B cell (primary cell): ENCODE measurements around the gene CREB5. TPM values are rescaled to one million over a fixed set of nuclear protein-coding genes. Genes with fewer than 3 reads are reported as not detected.

Experiments
- ATAC-seq: fragments of 200-7000 bp; cut with Tn5 transposase; one replicate; pipeline ENCODE4 v1.10.0; 2021; ENCODE audit warnings: low read depth, mild to moderate bottlenecking, moderate number of reproducible peaks, moderate library complexity
- CTCF ChIA-PET: fragments of 350-600 bp; sonication (Branson Sonifier 250); formaldehyde crosslinking; loops from one replicate; lab custom pipeline; 2021; ENCODE audit warnings: antibody characterized with exemption, inconsistent platforms; lab: Charles Lee
- POLR2A ChIA-PET: fragments of 350-600 bp; sonication (Branson Sonifier 250); formaldehyde crosslinking; loops from one replicate; lab custom pipeline; 2021; ENCODE audit warnings: antibody characterized with exemption; lab: Charles Lee
- DNase-seq: peaks from one replicate; pipeline ENCODE4 v3.0.0; 2013
- H2AFZ ChIP-seq: 2 replicates; pipeline ENCODE4 v1.6.1; 2012; ENCODE audit warnings: mild to moderate bottlenecking, low read depth, low read length; ENCODE audit not compliant: insufficient read depth, poor library complexity, severe bottlenecking
- H3K27ac ChIP-seq, 2 donors: 1 replicate in 1 of 2; 2 replicates in 1 of 2; pipeline ENCODE4 v1.5.1; 2012 to 2013; ENCODE audit warnings: low read length in 2 of 2, mild to moderate bottlenecking in 2 of 2, moderate library complexity in 1 of 2
- H3K27me3 ChIP-seq, 4 experiments: fragments of 200-600 bp in 1 of 4; sonication (generic) in 1 of 4; replicated peaks in 1 of 4; 1 replicate in 2 of 4; 2 replicates in 2 of 4; pipeline versions ENCODE4 v1.6.1 to v1.7.0; 2013 to 2016; ENCODE audit warnings: low read length in 3 of 4, mild to moderate bottlenecking in 2 of 4, mixed read lengths in 1 of 4, moderate library complexity in 1 of 4; ENCODE audit not compliant: insufficient read depth in 4 of 4, control insufficient read depth in 3 of 4; ENCODE audit errors: control extremely low read depth in 1 of 4
- H3K36me3 ChIP-seq, 2 experiments: replicated peaks in 1 of 2; 1 replicate in 1 of 2; 2 replicates in 1 of 2; pipeline versions ENCODE4 v1.6.1 to v1.7.1; 2013; ENCODE audit warnings: low read length in 1 of 2; ENCODE audit not compliant: insufficient read depth in 2 of 2, control insufficient read depth in 1 of 2; ENCODE audit errors: control extremely low read depth in 1 of 2, extremely low read depth in 1 of 2
- H3K4me1 ChIP-seq, 2 donors: fragments of 200-600 bp in 1 of 2; sonication (generic) in 1 of 2; 1 replicate in 1 of 2; 2 replicates in 1 of 2; pipeline versions ENCODE4 v1.5.1 to v1.6.1; 2013 to 2017; ENCODE audit warnings: low read length in 2 of 2; ENCODE audit not compliant: control insufficient read depth in 2 of 2, insufficient read depth in 2 of 2
- H3K4me2 ChIP-seq: replicated peaks from 2 replicates; pipeline ENCODE3; 2012; ENCODE audit warnings: mild to moderate bottlenecking, low read depth, low read length; ENCODE audit not compliant: poor library complexity, severe bottlenecking
- H3K4me3 ChIP-seq, 5 experiments: fragments of 200-600 bp in 1 of 5; sonication (generic) in 1 of 5; 1 replicate in 3 of 5; 2 replicates in 2 of 5; pipeline versions ENCODE4 v1.5.1 to v1.7.0; 2011 to 2016; ENCODE audit warnings: low read length in 4 of 5, mild to moderate bottlenecking in 4 of 5, low read depth in 2 of 5, control low read depth in 1 of 5, moderate library complexity in 1 of 5; ENCODE audit not compliant: insufficient read depth in 1 of 5; ENCODE audit errors: control extremely low read depth in 1 of 5, extremely low read depth in 1 of 5
- H3K79me2 ChIP-seq: fragments of 200-600 bp; sonication (generic); one replicate; pipeline ENCODE4 v1.6.0; 2016; ENCODE audit warnings: low read length; ENCODE audit not compliant: control insufficient read depth, insufficient read depth
- H3K9ac ChIP-seq: fragments of 200-600 bp; sonication (generic); 2 replicates; pipeline ENCODE4 v1.6.1; 2017; ENCODE audit warnings: mild to moderate bottlenecking, low read length, moderate library complexity
- H3K9me3 ChIP-seq, 3 donors: one replicate each; pipeline versions ENCODE4 v1.6.1 to v1.7.1; 2013; ENCODE audit warnings: low read length in 2 of 3; ENCODE audit not compliant: control insufficient read depth in 2 of 3, insufficient read depth in 1 of 3; ENCODE audit errors: control extremely low read depth in 1 of 3
- H4K20me1 ChIP-seq: 2 replicates; pipeline ENCODE4 v1.6.0; 2012; ENCODE audit warnings: mild to moderate bottlenecking, low read length; ENCODE audit not compliant: insufficient read depth, control insufficient read depth, poor library complexity, severe bottlenecking
- H3K27ac Mint-ChIP-seq: one replicate; pipeline ENCODE4 v1.8.0; 2021; ENCODE audit warnings: mixed read lengths
- H3K27me3 Mint-ChIP-seq: one replicate; pipeline ENCODE4 v1.8.0; 2021; ENCODE audit warnings: mixed read lengths
- H3K4me1 Mint-ChIP-seq: one replicate; pipeline ENCODE4 v1.8.0; 2021; ENCODE audit warnings: mixed read lengths
- H3K4me3 Mint-ChIP-seq: one replicate; pipeline ENCODE4 v1.8.0; 2021; ENCODE audit warnings: mixed read lengths
- H3K9me3 Mint-ChIP-seq: one replicate; pipeline ENCODE4 v1.8.0; 2022; ENCODE audit warnings: mixed read lengths; ENCODE audit not compliant: insufficient read depth
- EZH2 ChIP-seq: IDR thresholded peaks from 2 replicates; pipeline ENCODE4 v1.6.1; 2012; ENCODE audit warnings: borderline replicate concordance, low read depth, mild to moderate bottlenecking, moderate library complexity, low read length; ENCODE audit not compliant: insufficient read depth, poor library complexity, severe bottlenecking
- WGBS: methylation state at CpG from one replicate; pipeline ENCODE4 v1.1.5; 2013; ENCODE audit warnings: missing lambda C conversion rate; ENCODE audit not compliant: insufficient coverage; 5-methylcytosine and 5-hydroxymethylcytosine counted together
- intact Hi-C: fragments of 100-400 bp; cut with micrococcal nuclease; formaldehyde crosslinking; loops from one replicate; pipeline ENCODE4 v1.10.0; 2022
- polyA plus RNA-seq: library from polyadenylated mRNA; depleted of rRNA; stranded (reverse); fragments of >200 nt; gene quantifications from 2 replicates; pipeline ENCODE4 v1.2.3, GENCODE V29; 2012
- total RNA-seq, 2 donors: library from RNA; stranded (reverse); fragments of 120-200 nt in 1 of 2; gene quantifications; 1 replicate in 1 of 2; 2 replicates in 1 of 2; pipeline versions ENCODE4 v1.2.3 to v1.2.4, GENCODE V29; 2013 to 2022
- TF ChIP-seq, protein P1 (sequence below): fragments of 200-600 bp; IDR thresholded peaks from one replicate; pipeline ENCODE4 v1.8.0; 2022; ENCODE audit warnings: antibody characterized with exemption, mild to moderate bottlenecking

CREB5 gene
- total and polyA plus RNA-seq, 2 donors (not counting 1 experiment from before 2014, with no cell fraction given) = 0.05 to 0.95 TPM

DNA sequence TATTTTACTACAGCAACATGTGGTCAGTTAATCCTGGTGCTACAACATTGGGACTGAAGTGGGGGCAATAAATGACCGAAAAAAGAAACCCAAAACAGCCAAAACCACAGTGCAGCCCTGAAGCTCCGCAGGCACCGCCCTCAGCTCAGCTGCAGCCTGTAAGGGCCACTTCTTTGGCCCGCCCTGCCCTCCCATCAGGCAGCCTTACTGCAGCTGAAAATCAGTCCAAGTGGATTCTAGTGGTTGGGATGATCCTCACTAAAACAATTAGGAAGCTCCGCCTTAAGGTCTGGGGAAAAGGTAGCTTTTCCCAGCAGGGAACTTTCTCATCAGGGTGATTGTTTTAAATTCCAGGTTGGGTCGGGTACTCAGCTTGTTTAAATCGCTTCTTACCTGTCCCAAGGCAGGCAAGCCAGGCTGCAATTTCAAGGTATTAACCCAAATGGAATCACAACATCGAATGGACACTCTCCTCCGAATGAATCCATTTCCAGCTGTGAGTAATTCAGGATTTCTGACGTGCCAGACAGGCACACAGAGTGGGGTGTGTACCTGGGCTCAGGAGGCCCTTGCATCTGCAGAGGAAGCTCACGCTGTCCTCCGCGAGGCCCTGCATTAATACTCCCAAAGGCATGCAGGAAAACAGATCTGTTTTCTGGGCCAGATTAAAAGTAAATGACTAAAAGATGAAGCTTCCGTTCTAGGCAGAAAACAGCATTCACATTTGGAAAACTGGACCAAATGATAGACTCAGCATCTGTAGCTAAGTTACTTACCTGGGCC, 104.3 kb downstream of the CREB5 start:
- no peak overlapping the region for H3K4me2 ChIP-seq
- no peaks in the 10 kb centered on the region for H3K9me3 ChIP-seq
- no peaks in the 10 kb centered on the region for H3K4me1 Mint-ChIP-seq
- H4K20me1 ChIP-seq = no peaks in the 10 kb centered on the region
- H2AFZ ChIP-seq = no peak overlapping the region
- peaks cover 12% of the 10 kb centered on the region for H3K27me3 Mint-ChIP-seq
- H3K4me1 ChIP-seq = no peaks in the 10 kb centered on the region
- no peak overlapping the region for H3K9ac ChIP-seq
- ATAC-seq = no peak
- 95% methylated on average over 12 of the region's 14 CpGs for WGBS
- H3K79me2 ChIP-seq = no peaks in the 10 kb centered on the region
- H3K27me3 ChIP-seq = no peaks in the 10 kb centered on the region
- no peak for TF ChIP-seq EZH2
- TF ChIP-seq, protein P1, sequence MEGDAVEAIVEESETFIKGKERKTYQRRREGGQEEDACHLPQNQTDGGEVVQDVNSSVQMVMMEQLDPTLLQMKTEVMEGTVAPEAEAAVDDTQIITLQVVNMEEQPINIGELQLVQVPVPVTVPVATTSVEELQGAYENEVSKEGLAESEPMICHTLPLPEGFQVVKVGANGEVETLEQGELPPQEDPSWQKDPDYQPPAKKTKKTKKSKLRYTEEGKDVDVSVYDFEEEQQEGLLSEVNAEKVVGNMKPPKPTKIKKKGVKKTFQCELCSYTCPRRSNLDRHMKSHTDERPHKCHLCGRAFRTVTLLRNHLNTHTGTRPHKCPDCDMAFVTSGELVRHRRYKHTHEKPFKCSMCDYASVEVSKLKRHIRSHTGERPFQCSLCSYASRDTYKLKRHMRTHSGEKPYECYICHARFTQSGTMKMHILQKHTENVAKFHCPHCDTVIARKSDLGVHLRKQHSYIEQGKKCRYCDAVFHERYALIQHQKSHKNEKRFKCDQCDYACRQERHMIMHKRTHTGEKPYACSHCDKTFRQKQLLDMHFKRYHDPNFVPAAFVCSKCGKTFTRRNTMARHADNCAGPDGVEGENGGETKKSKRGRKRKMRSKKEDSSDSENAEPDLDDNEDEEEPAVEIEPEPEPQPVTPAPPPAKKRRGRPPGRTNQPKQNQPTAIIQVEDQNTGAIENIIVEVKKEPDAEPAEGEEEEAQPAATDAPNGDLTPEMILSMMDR = no peak
- DNase-seq = no peak
- intact Hi-C loops = no loop called here
- no peak overlapping the region for H3K27ac Mint-ChIP-seq
- H3K4me3 Mint-ChIP-seq = no peak overlapping the region
- H3K9me3 Mint-ChIP-seq = no peaks in the 10 kb centered on the region
- no peaks in the 10 kb centered on the region for H3K36me3 ChIP-seq
- H3K4me3 ChIP-seq = no peak overlapping the region
- H3K27ac ChIP-seq = no peak overlapping the region
- ChIA-PET POLR2A (no interaction called here), CTCF (interaction anchor here (0.6 to 1.4 kb wide), 2 partner anchors 93 to 339 kb away, joined by 3 to 4 read pairs; no protein-coding TSS in a partner anchor)

DNA sequence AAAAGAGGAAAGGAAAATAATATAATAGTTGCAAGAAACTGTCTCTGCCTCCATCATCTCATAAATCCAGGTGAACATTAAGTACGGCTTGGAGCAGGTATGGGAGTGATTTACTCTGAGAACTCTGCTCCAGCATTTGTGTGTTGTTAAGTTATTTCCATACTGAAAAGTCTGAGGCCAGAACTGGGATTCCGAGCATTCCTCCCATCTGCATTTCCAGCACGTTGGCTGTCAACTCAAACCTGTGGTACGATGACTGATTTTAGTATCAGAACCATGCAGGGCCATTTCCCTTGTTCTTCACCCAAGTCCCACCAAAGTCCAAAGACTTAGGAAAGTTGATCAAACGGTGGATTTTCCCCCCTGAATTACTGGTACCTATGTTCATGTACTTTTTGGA, 104.9 kb downstream of the CREB5 start:
- DNase-seq = no peak
- Histone ChIP-seq H3K4me1 (no peaks in the 10 kb centered on the region), H3K27me3 (no peaks in the 10 kb centered on the region), H3K9me3 (no peaks in the 10 kb centered on the region), H3K9ac (no peak overlapping the region), H3K4me2 (no peak overlapping the region), H4K20me1 (no peaks in the 10 kb centered on the region), H3K79me2 (no peaks in the 10 kb centered on the region), H3K36me3 (no peaks in the 10 kb centered on the region), H2AFZ (no peak overlapping the region), H3K27ac (no peak overlapping the region), H3K4me3 (no peak overlapping the region)
- Mint-ChIP-seq H3K27ac (no peak overlapping the region), H3K4me3 (no peak overlapping the region), H3K9me3 (no peaks in the 10 kb centered on the region), H3K27me3 (peaks cover 8% of the 10 kb centered on the region), H3K4me1 (no peaks in the 10 kb centered on the region)
- ChIA-PET POLR2A (no interaction called here), CTCF (interaction anchor here (0.6 kb wide), 1 partner anchor 338 kb away, joined by 4 read pairs; no protein-coding TSS in a partner anchor)
- ATAC-seq = no peak
- 86% methylated on average over 4 of the region's 5 CpGs for WGBS
- TF ChIP-seq, protein P1 = no peak
- TF ChIP-seq EZH2 = no peak
- intact Hi-C loops = no loop called here
